Left renal pelvis (tissue), 4 donors: ENCODE measurements around the gene DNAH10. TPM values are rescaled to one million over a fixed set of nuclear protein-coding genes. Genes with fewer than 3 reads are reported as not detected.

Experiments used
- DNase-seq, 4 donors: peaks; one replicate each; pipeline ENCODE4 v3.0.0-alpha.2; 2013; ENCODE audit warnings: low read depth in 4 of 4, low spot score in 3 of 4
- polyA plus RNA-seq, 4 donors: library from polyadenylated mRNA; unstranded; fragments of 120-200 nt; gene quantifications; one replicate each; pipeline ENCODE4 v1.2.1, GENCODE V29; 2013; ENCODE audit not compliant: insufficient read length in 4 of 4

Gene DNAH10
- polyA plus RNA-seq = 1 to 10 TPM; 2.2 to 5.2 (median 4.3) TPM

- peak in 2 of 4 donors; percentile 20 to 21 for DNase-seq
These were observed at the start of gene DNAH10 for GRCh38 chr12:123761841-123762714. Gene DNAH10 (plus strand): TSS chr12:123762301. CDS start chr12:123762337, 36 bp downstream.

GRCh38 chr12:123712780-123713319, 49.3 kb upstream of the DNAH10 start:
- DNase-seq = no peak

GRCh38 chr12:123713398-123713797, 48.7 kb upstream of the DNAH10 start:
- DNase-seq = no peak

- no peak for DNase-seq
These were observed 48.1 kb upstream of the DNAH10 start for GRCh38 chr12:123713823-123714585.

- DNase-seq = no peak
These were observed 46.9 kb upstream of the DNAH10 start for GRCh38 chr12:123715195-123715594.

GRCh38 chr12:123717350-123717749, 44.8 kb upstream of the DNAH10 start:
- no peak for DNase-seq

- no peak for DNase-seq
These were observed 41.8 kb upstream of the DNAH10 start for GRCh38 chr12:123720141-123720814.

- DNase-seq = no peak
These were observed 40.9 kb upstream of the DNAH10 start for GRCh38 chr12:123721245-123721644.

- no peak for DNase-seq
These were observed 39.1 kb upstream of the DNAH10 start for GRCh38 chr12:123723011-123723410.

GRCh38 chr12:123723765-123724164, 38.3 kb upstream of the DNAH10 start:
- DNase-seq = no peak

GRCh38 chr12:123726244-123726643, 35.9 kb upstream of the DNAH10 start:
- no peak for DNase-seq

GRCh38 chr12:123726962-123727361, 35.1 kb upstream of the DNAH10 start:
- no peak for DNase-seq

- no peak for DNase-seq
These were observed 34.2 kb upstream of the DNAH10 start for GRCh38 chr12:123727878-123728277.

- DNase-seq = no peak
These were observed 30.5 kb upstream of the DNAH10 start for GRCh38 chr12:123731596-123731995.

- no peak for DNase-seq
These were observed 29.9 kb upstream of the DNAH10 start for GRCh38 chr12:123732251-123732650.

- DNase-seq = no peak
These were observed 28.9 kb upstream of the DNAH10 start for GRCh38 chr12:123733229-123733628.

GRCh38 chr12:123734268-123734667, 27.8 kb upstream of the DNAH10 start:
- no peak for DNase-seq

- no peak for DNase-seq
These were observed 20.0 kb upstream of the DNAH10 start for GRCh38 chr12:123741937-123742572.

GRCh38 chr12:123743002-123743401, 19.1 kb upstream of the DNAH10 start:
- DNase-seq = no peak

GRCh38 chr12:123744836-123745235, 17.3 kb upstream of the DNAH10 start:
- no peak for DNase-seq
